ENCODE measurements around the gene LGR4.
"Not testable (repeated sequence)": the region's sequence is repeated elsewhere in the genome, so short reads cannot be mapped to it uniquely, and the experiment has no call there.

LGR4 gene

GRCh38 chr11:27458182-27458581 is 14.4 kb downstream of the LGR4 start:
- Mint-ChIP-seq H3K27me3 (peaks cover 3% of the 10 kb centered on the region), H3K4me3 (no peak overlapping the region), H3K36me3 (ENCODE audit: low read depth) (no peaks in the 10 kb centered on the region), H3K9me3 (no peaks in the 10 kb centered on the region), H3K4me1 (ENCODE audit: low read depth) (no peaks in the 10 kb centered on the region), H3K27ac (no peak overlapping the region)
- no peak for DNase-seq

GRCh38 chr11:27456795-27457329 is 15.7 kb downstream of the LGR4 start:
- H3K27me3 Mint-ChIP-seq = peaks cover 3% of the 10 kb centered on the region
- H3K4me3 Mint-ChIP-seq = no peak overlapping the region
- no peak for DNase-seq
- H3K27ac Mint-ChIP-seq = no peak overlapping the region
- H3K9me3 Mint-ChIP-seq = no peaks in the 10 kb centered on the region
- no peaks in the 10 kb centered on the region for H3K4me1 Mint-ChIP-seq (ENCODE audit: low read depth)
- H3K36me3 Mint-ChIP-seq (ENCODE audit: low read depth) = no peaks in the 10 kb centered on the region

- DNase-seq = no peak
- Mint-ChIP-seq H3K4me3 (no peak overlapping the region), H3K27me3 (no peaks in the 10 kb centered on the region), H3K9me3 (no peaks in the 10 kb centered on the region), H3K27ac (no peak overlapping the region), H3K4me1 (ENCODE audit: low read depth) (no peaks in the 10 kb centered on the region), H3K36me3 (ENCODE audit: low read depth) (no peaks in the 10 kb centered on the region)
These were observed 16.3 kb downstream of the LGR4 start for GRCh38 chr11:27456140-27456794.

- H3K4me1 Mint-ChIP-seq (ENCODE audit: low read depth) = no peaks in the 10 kb centered on the region
- DNase-seq = no peak
- no peaks in the 10 kb centered on the region for H3K36me3 Mint-ChIP-seq (ENCODE audit: low read depth)
- H3K4me3 Mint-ChIP-seq = no peak overlapping the region
- no peak overlapping the region for H3K27ac Mint-ChIP-seq
- H3K27me3 Mint-ChIP-seq = no peaks in the 10 kb centered on the region
- no peaks in the 10 kb centered on the region for H3K9me3 Mint-ChIP-seq
These were observed 16.9 kb downstream of the LGR4 start for GRCh38 chr11:27455667-27456066.

GRCh38 chr11:27453701-27454100 is 18.9 kb downstream of the LGR4 start:
- H3K4me1 Mint-ChIP-seq (ENCODE audit: low read depth) = no peaks in the 10 kb centered on the region
- H3K9me3 Mint-ChIP-seq = no peaks in the 10 kb centered on the region
- H3K27ac Mint-ChIP-seq = no peak overlapping the region
- H3K27me3 Mint-ChIP-seq = no peaks in the 10 kb centered on the region
- no peak overlapping the region for H3K4me3 Mint-ChIP-seq
- no peak for DNase-seq
- H3K36me3 Mint-ChIP-seq (ENCODE audit: low read depth) = no peaks in the 10 kb centered on the region

- H3K36me3 Mint-ChIP-seq (ENCODE audit: low read depth) = no peaks in the 10 kb centered on the region
- H3K4me3 Mint-ChIP-seq = no peak overlapping the region
- H3K27me3 Mint-ChIP-seq = no peaks in the 10 kb centered on the region
- DNase-seq = no peak
- H3K9me3 Mint-ChIP-seq = no peaks in the 10 kb centered on the region
- H3K4me1 Mint-ChIP-seq (ENCODE audit: low read depth) = no peaks in the 10 kb centered on the region
- no peak overlapping the region for H3K27ac Mint-ChIP-seq
These were observed 20.4 kb downstream of the LGR4 start for GRCh38 chr11:27452147-27452546.

- Mint-ChIP-seq H3K27me3 (no peaks in the 10 kb centered on the region), H3K4me3 (no peak overlapping the region), H3K36me3 (ENCODE audit: low read depth) (no peaks in the 10 kb centered on the region), H3K9me3 (no peaks in the 10 kb centered on the region), H3K27ac (no peak overlapping the region), H3K4me1 (ENCODE audit: low read depth) (no peaks in the 10 kb centered on the region)
- DNase-seq = no peak
These were observed 21.2 kb downstream of the LGR4 start for GRCh38 chr11:27451244-27451965.

GRCh38 chr11:27448184-27448540 is 24.4 kb downstream of the LGR4 start:
- H3K4me3 Mint-ChIP-seq; H3K27ac Mint-ChIP-seq; H3K36me3 Mint-ChIP-seq (ENCODE audit: low read depth); H3K27me3 Mint-ChIP-seq; DNase-seq; H3K9me3 Mint-ChIP-seq; H3K4me1 Mint-ChIP-seq (ENCODE audit: low read depth): not testable (repeated sequence)

- no peaks in the 10 kb centered on the region for H3K4me1 Mint-ChIP-seq (ENCODE audit: low read depth)
- no peaks in the 10 kb centered on the region for H3K9me3 Mint-ChIP-seq
- DNase-seq = no peak
- H3K4me3 Mint-ChIP-seq = no peak overlapping the region
- no peaks in the 10 kb centered on the region for H3K36me3 Mint-ChIP-seq (ENCODE audit: low read depth)
- no peaks in the 10 kb centered on the region for H3K27me3 Mint-ChIP-seq
- H3K27ac Mint-ChIP-seq = no peak overlapping the region
These were observed 25.1 kb downstream of the LGR4 start for GRCh38 chr11:27447288-27448183.

GRCh38 chr11:27445625-27446024 is 27.0 kb downstream of the LGR4 start:
- H3K4me3 Mint-ChIP-seq = no peak overlapping the region
- no peaks in the 10 kb centered on the region for H3K4me1 Mint-ChIP-seq (ENCODE audit: low read depth)
- DNase-seq = no peak
- H3K27ac Mint-ChIP-seq = no peak overlapping the region
- no peaks in the 10 kb centered on the region for H3K9me3 Mint-ChIP-seq
- peaks cover 5% of the 10 kb centered on the region for H3K27me3 Mint-ChIP-seq
- H3K36me3 Mint-ChIP-seq (ENCODE audit: low read depth) = no peaks in the 10 kb centered on the region

GRCh38 chr11:27444801-27445215 is 27.8 kb downstream of the LGR4 start:
- no peak overlapping the region for H3K4me3 Mint-ChIP-seq
- H3K27ac Mint-ChIP-seq = no peak overlapping the region
- H3K27me3 Mint-ChIP-seq = peaks cover 5% of the 10 kb centered on the region
- H3K4me1 Mint-ChIP-seq (ENCODE audit: low read depth) = no peaks in the 10 kb centered on the region
- no peak for DNase-seq
- no peaks in the 10 kb centered on the region for H3K36me3 Mint-ChIP-seq (ENCODE audit: low read depth)
- H3K9me3 Mint-ChIP-seq = no peaks in the 10 kb centered on the region

- H3K4me1 Mint-ChIP-seq (ENCODE audit: low read depth) = no peaks in the 10 kb centered on the region
- no peak overlapping the region for H3K4me3 Mint-ChIP-seq
- peaks cover 5% of the 10 kb centered on the region for H3K27me3 Mint-ChIP-seq
- no peak for DNase-seq
- H3K27ac Mint-ChIP-seq = no peak overlapping the region
- H3K9me3 Mint-ChIP-seq = no peaks in the 10 kb centered on the region
- H3K36me3 Mint-ChIP-seq (ENCODE audit: low read depth) = no peaks in the 10 kb centered on the region
These were observed 28.7 kb downstream of the LGR4 start for GRCh38 chr11:27443746-27444507.

GRCh38 chr11:27443227-27443626 is 29.4 kb downstream of the LGR4 start:
- Mint-ChIP-seq H3K4me1 (ENCODE audit: low read depth) (no peaks in the 10 kb centered on the region), H3K27ac (no peak overlapping the region), H3K4me3 (no peak overlapping the region), H3K27me3 (peaks cover 5% of the 10 kb centered on the region), H3K36me3 (ENCODE audit: low read depth) (no peaks in the 10 kb centered on the region), H3K9me3 (no peaks in the 10 kb centered on the region)
- DNase-seq = no peak

- H3K27me3 Mint-ChIP-seq = peaks cover 5% of the 10 kb centered on the region
- DNase-seq = no peak
- no peaks in the 10 kb centered on the region for H3K4me1 Mint-ChIP-seq (ENCODE audit: low read depth)
- no peaks in the 10 kb centered on the region for H3K9me3 Mint-ChIP-seq
- H3K27ac Mint-ChIP-seq = no peak overlapping the region
- H3K4me3 Mint-ChIP-seq = no peak overlapping the region
- no peaks in the 10 kb centered on the region for H3K36me3 Mint-ChIP-seq (ENCODE audit: low read depth)
These were observed 32.5 kb downstream of the LGR4 start for GRCh38 chr11:27440090-27440489.

All from activated T-cell treated with anti-CD3 and anti-CD28 coated beads, Interleukin-2, amount 50 U/mL, for 24 hours (primary cell).